ENCODE measurements around the gene SSC4D. TPM values are rescaled to one million over a fixed set of nuclear protein-coding genes. Genes with fewer than 3 reads are reported as not detected.
A peak's percentile ranks its signal among the peaks of the same experiment; 100 is the strongest.
"Not testable (repeated sequence)": the region's sequence is repeated elsewhere in the genome, so short reads cannot be mapped to it uniquely, and the experiment has no call there.

Gene SSC4D
- total RNA-seq, 1 donor from 2014 or later, result 1.6 TPM

GRCh38 chr7:76423666-76424412, 14.3 kb upstream of the SSC4D start:
- FAIRE-seq (no peak), DNase-seq (ENCODE audit: low spot score in 2 of 2) (no peak)

- not testable (repeated sequence) for DNase-seq (ENCODE audit: low spot score in 2 of 2); FAIRE-seq
These were observed 11.6 kb upstream of the SSC4D start for GRCh38 chr7:76421097-76421496.

- DNase-seq (ENCODE audit: low spot score in 2 of 2); FAIRE-seq: not testable (repeated sequence)
These were observed 8.3 kb upstream of the SSC4D start for GRCh38 chr7:76417654-76418310.

GRCh38 chr7:76412249-76412648, 2.8 kb upstream of the SSC4D start:
- DNase-seq (ENCODE audit: low spot score in 2 of 2) (no peak), FAIRE-seq (no peak)

GRCh38 chr7:76411626-76412025, 2.1 kb upstream of the SSC4D start:
- FAIRE-seq (no peak), DNase-seq (ENCODE audit: low spot score in 2 of 2) (no peak)

- FAIRE-seq (no peak), DNase-seq (ENCODE audit: low spot score in 2 of 2) (no peak)
These were observed 1.4 kb downstream of the SSC4D start for GRCh38 chr7:76408121-76408560.

GRCh38 chr7:76407718-76408117, 1.8 kb downstream of the SSC4D start:
- DNase-seq (ENCODE audit: low spot score in 2 of 2) (no peak), FAIRE-seq (no peak)

GRCh38 chr7:76405738-76406137, 3.8 kb downstream of the SSC4D start:
- FAIRE-seq, result no peak
- no peak for DNase-seq (ENCODE audit: low spot score in 2 of 2)

GRCh38 chr7:76403780-76404494, 5.6 kb downstream of the SSC4D start:
- DNase-seq (ENCODE audit: low spot score in 2 of 2) (peak in 1 of 2 donors; percentile 33), FAIRE-seq (no peak)

- DNase-seq (ENCODE audit: low spot score in 2 of 2), result peak in 1 of 2 donors; percentile 8
- FAIRE-seq, result not testable (repeated sequence)
These were observed 6.4 kb downstream of the SSC4D start for GRCh38 chr7:76403097-76403496.

- FAIRE-seq (no peak), DNase-seq (ENCODE audit: low spot score in 2 of 2) (no peak)
These were observed 9.2 kb downstream of the SSC4D start for GRCh38 chr7:76400248-76400647.

GRCh38 chr7:76397409-76398183, 11.9 kb downstream of the SSC4D start:
- DNase-seq (ENCODE audit: low spot score in 2 of 2) (peak; percentile 73 to 82), FAIRE-seq (no peak)

GRCh38 chr7:76396864-76397263, 12.6 kb downstream of the SSC4D start:
- FAIRE-seq, result no peak

GRCh38 chr7:76395965-76396726, 13.4 kb downstream of the SSC4D start:
- no peak for FAIRE-seq
- DNase-seq (ENCODE audit: low spot score in 2 of 2), result no peak

More at GRCh38 chr7:76396864-76397263, 12.6 kb downstream of the SSC4D start:
- DNase-seq (ENCODE audit: low spot score in 2 of 2), result no peak

- not testable (repeated sequence) for FAIRE-seq; DNase-seq (ENCODE audit: low spot score in 2 of 2)
These were observed 13.9 kb downstream of the SSC4D start for GRCh38 chr7:76395605-76395964.

- DNase-seq (ENCODE audit: low spot score in 2 of 2) (no peak), FAIRE-seq (no peak)
These were observed 14.5 kb downstream of the SSC4D start for GRCh38 chr7:76394957-76395356.

- peak; percentile 94 to 95 for DNase-seq (ENCODE audit: low spot score in 2 of 2)
- FAIRE-seq, result no peak
These were observed 16.1 kb downstream of the SSC4D start for GRCh38 chr7:76393116-76394031.

GRCh38 chr7:76392531-76393115, 16.9 kb downstream of the SSC4D start:
- FAIRE-seq (no peak), DNase-seq (ENCODE audit: low spot score in 2 of 2) (no peak)
